ENCODE data around the gene LRPAP1. TPM values are rescaled to one million over a fixed set of nuclear protein-coding genes. Genes with fewer than 3 reads are reported as not detected.

The LRPAP1 gene
- total RNA-seq, 2 donors from 2014 or later: 97.9 to 147 TPM

DNA sequence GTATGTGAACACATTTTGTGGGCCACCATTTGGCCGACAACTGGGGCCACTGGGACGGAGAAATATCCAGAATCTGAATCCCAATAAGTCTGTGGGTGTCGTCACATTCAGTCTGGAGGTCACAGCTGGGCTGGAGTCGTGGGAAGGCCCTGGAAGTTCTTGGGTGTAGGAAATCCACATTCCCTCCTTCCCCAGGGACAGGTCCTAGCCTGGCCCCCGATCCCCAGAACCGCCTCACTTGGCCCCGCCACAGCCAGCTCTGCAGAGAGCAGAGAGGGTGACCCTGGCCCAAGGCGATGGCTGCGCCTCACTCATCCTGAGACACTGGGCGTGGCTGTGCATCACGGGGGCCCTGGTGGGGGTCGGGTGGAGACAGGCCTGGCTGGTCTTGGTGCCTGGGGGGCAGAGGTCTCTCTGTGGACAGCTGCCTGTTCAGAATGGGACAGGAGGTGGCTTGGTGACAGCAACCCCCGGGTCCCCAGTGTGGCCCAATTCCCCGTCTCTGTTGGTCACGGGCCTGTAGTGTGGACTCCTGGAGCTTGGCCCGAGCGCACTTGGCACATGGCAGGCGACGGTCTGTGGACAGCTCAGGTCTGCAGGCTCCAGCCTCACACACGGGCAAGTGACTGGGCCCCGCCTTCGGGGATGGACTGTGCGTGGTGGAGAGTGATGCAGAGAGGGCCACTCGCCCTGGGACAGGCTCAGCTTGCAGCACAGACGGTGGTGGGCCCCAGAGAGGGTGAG is 52.7 kb downstream of the LRPAP1 start:
- intact Hi-C loops (cut with DNase I): no loop called here
- no peak for DNase-seq (ENCODE audit: low spot score)

DNA sequence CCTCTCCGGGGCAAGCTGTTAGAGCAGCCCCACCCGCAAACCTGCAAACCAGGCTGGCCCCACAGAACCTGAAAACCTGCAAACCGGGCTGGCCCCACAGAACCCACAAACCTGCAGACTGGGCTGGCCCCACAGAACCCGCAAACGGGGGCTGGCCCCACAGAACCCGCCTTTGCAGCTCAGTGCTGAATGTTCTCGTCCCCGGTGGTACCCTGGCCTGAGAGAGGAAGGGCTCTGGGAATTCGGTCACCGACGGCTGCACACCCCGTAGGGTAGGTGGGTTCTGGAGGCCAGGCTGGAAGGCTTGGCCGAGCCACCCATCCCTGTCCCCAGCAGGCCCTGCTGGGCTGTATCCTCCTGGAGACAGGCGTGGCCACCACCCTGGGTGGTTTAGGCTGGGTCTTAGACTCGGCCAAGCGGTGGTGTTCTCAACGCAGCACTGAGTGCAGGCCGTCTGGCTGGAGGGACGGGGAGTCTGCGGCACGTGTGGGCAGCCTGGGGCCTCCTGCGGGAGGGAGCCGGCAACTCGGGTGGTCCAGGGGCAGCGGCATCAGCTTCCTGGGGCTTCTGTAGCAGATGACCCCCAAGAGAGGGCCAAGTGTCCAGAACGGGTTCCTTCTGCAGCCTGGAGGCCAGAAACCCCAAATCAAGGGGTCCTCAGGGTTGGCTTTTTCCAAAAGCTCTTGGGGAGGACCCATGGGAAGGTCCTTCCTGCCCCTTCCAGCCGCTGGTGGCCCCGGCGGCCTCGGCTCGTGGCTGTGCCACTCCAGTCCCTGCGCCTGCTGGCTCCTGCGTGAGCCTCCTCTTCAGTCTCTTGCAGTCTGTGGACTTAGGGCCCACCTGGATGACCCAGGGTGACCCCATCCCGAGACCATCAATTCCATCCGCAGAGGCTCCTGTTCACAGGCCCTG is 53.5 kb downstream of the LRPAP1 start:
- intact Hi-C loops (cut with DNase I): no loop called here
- DNase-seq (ENCODE audit: low spot score): no peak

DNA sequence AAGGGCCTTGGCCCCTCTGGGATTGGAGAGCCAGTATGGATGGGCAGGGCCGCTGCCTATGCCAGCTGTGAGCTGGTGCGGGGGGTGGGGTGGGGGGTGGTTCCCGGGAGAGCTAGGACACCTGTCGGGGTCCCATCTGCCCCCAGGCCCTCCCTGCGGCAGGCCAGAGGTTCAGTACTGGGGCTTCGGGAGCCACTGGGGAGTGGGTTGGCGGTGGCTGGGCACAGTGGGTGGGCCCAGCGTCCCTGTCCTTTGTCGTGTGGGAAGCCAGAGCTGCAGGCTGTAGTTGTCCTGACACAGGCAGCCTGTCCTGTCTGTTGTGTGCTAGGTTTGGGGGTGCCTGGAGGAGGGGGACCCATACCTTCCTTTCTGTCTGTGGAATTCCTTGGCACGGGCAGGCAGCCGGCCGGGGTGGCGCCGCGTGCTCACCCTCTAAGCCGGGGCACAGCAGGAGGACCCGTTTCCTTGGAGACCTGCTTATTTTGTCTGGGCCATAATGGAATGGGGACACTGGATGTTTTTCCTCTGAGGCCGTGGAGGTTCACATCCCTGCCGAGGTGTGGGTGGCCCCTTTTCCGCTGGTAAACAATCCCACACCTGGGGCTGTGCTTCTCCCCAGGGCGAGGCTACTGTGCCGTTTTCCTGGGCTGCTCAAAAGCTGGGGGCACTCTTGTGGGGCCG is 54.3 kb downstream of the LRPAP1 start:
- intact Hi-C loops (cut with DNase I): no loop called here
- no peak for DNase-seq (ENCODE audit: low spot score)

DNA sequence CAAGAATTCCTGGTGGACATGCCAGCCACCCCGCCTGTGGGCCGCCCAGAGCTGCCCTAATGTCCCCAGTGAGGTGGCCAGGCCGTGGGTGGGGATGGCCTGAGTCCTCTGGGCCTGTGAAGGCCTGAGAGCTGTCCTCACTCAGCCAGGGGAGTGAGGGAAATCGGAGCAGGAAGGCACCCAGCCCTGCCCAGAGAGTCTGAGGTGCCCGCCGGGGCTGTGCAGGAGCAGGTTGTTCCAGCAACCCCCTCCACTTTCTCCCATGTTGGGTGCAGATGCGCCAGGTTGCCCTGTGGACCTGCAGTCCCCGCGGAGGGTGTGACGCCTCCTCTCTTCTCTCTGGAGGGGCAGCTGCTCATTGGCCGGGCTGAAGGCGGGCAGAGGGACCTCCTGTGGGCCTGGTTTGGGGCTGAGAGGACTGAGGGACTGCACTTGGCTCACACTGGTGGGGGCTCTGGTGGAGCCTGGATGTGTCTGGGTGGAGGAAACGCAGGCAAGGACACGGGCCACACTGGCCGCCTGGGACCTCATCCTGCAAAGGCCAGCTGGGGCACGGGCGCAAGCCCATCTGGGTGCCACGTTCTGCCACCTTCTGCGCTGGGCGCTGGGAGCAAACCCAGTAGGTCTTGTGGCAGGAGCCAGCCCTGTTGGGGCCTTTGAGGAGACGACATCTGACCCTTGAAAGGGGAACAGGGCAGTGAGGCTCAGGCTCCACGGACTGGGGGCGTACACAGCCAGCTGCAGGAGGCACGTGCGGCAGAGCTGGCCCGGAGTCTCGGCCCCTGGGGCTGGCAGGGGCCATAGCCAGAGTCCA is 55.1 kb downstream of the LRPAP1 start:
- intact Hi-C loops (cut with DNase I): no loop called here
- no peak for DNase-seq (ENCODE audit: low spot score)

DNA sequence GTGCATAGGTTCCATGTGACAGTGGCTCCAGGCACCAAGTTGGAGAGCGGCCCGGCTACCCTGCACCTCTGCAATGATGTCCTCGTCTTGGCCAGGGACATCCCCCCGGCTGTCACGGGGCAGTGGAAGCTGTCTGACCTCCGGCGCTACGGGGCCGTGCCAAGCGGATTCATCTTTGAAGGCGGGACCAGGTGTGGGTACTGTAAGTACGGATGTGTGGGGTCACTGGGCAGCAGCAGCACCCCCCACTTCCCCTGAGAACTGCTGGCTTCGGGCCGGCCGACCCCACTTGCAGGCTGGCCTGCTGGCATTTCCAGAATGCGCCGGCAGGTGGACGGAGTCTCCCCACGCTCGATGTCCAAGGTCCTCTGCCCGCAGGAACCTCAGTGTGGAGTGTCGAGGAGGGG is 55.9 kb downstream of the LRPAP1 start:
- intact Hi-C loops (cut with DNase I): no loop called here
- DNase-seq (ENCODE audit: low spot score): no peak

DNA sequence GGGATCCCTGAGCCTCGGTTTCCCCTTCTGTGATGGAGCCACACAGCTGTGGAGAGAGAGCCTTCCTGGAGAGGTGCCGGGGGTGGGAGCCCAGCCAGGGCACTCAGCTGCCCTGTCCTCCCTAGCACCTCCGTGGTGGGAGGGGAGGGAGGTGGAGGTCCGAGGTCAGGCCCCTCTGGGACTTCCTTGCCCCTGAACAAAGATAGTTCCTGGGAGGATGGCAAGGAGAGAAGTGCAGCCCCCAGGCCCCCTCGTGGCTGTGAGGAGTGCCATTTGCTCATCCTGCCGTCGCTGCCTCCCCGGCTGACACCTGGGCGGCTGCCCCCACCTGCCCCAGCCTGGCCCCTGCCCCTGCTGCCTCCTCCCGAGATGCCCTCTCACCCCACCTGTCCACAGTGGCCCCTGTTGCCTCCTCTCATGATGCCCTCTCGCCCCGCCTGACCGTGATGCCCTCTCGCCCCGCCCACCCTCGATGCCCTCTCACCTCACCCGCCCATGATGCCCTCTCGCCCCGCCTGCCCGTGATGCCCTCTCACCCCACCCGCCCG is 56.4 kb downstream of the LRPAP1 start:
- intact Hi-C loops (cut with DNase I): no loop called here

DNA sequence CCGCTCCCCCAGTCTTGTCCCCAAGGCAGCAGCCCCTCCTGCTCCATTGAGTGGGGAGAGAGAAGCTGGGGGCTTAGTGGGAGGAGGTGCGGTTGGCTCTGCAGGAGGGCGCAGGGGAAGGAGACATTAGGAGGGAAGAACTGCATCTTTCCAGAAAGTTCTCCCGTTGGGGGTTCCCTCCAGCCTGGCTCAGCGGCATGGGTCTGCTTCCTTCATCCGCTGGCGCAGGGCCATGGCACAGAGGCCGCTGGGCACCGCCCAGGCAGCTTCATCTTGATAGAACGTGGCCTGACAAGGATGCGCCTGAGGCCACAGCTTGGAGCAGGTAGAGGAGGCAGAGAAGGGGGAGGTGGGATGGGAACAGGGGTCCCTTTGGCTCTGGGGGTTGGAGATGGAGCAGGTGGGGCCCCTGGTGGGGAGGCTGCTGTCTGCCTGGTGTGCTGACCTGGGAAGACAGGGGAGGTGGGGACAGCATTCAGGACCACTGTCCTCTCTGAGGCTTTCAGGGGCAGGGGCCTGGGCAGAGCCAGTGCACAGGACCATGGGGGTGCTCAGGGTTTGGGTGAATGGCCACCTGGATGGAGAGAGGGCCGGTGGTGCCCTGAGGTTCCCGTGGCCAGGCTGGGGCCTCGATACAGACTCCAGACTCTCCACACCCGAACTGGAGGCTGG is 57.0 kb downstream of the LRPAP1 start:
- intact Hi-C loops (cut with DNase I): no loop called here
- no peak for DNase-seq (ENCODE audit: low spot score)

More for the DNA sequence above, 56.4 kb downstream of the LRPAP1 start:
- no peak for DNase-seq (ENCODE audit: low spot score)

DNA sequence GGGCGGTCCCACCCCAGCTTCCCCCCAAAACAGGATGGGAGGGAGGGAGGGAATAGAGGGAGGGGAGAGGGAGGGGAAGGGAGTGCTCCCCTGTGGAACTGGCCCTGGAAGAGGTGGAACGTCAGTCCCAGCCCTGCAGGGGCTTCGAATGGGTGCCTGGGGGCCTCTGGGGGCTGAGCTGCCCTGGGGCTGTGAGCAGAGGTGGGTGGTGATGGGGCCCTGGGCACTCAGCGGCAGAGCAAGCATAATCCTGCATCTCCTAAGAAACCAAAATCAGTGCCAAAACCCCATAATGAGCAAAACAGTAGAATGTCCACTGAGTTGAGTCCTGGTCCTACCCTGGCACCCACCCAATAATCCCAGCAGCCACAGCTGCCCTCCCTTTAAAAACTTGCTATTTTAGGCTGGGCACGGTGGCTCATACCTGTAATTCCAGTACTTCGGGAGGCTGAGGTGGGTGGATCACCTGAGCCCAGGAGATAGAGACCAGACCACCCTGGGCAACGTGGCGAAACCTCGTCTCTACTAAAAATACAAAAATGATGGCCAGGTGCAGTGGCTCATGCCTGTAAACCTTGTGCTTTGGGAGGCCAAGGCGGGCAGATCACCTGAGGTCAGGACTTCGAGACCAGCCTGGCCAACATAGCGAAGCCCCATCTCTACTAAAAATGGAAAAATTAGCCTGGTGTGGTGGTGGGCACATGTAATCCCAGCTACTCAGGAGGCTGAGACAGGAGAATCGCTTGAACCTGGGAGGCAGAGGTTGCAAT is 58.0 kb downstream of the LRPAP1 start:
- intact Hi-C loops (cut with DNase I): no loop called here

DNA sequence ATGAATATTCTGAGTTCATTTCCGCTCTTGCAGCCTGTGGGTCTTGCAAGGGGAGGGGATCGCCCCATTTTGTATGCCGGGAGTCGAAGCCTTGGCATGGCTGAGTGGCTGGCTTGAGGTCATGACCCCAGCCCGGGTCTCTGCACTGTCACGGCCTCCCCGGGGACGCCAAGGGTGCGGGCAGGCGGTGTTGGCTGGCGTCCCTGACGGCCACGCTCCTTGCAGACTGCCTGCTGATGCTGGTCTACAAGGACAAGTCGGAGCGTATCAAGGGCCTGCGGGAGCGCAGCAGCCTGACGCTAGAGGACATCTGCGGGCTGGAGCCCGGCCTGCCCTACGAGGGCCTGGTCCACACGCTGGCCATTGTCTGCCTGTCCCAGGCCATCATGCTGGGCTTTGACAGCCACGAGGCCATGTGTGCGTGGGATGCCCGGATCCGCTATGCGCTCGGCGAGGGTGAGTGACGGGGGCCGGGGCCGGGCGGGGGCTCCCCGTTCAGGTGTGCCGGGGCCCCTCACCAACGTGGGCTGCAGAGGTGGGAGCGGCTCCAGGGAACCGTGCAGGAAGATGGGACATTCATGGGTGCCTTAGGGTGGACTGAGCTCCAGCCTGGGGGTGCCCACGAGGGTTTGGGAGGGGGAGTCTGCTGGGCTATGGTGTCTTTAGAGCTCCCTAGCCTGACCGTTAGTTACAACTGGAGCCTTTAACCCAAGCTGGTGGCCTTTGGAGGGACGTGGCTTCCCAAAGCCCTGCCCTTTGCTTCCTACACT is 58.9 kb downstream of the LRPAP1 start:
- intact Hi-C loops (cut with DNase I): no loop called here
- DNase-seq (ENCODE audit: low spot score): no peak

More for the DNA sequence above, 58.0 kb downstream of the LRPAP1 start:
- DNase-seq (ENCODE audit: low spot score): no peak

DNA sequence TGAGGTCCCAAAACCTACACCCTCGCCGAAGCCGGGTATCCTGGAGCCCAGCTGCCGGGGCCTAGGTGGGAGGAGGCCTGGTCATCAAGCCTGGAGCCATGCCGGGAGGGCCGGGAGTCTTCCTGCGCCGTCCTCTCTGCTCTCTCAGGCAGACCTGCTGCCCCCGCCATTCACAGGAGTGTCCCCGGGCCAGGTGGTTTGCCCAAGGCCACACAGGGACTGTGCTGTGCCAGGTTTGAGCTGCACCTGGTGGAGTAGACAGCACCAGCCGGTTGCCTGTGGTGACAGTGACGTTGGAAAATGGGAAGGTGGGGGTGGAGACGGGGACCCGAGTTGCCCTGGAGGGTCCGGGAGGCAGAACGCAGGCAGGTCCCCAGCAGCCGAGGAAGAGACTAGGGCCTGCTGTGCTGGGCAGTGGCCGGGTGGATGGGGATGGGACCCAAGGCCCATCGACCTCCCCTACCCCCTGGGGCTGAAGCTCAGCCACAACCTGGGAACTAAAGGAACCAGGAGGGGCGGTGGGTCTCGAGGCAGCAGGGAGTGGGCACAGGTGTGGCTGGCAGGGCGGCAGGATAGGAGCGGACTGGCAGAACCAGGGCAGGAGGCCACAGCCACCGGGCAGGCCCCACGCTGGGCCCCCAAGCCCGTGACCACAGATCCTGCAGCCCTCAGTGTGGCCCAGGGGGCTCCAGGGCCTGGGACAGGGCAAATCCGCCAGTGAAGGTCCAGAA is 59.6 kb downstream of the LRPAP1 start:
- DNase-seq (ENCODE audit: low spot score): no peak
- intact Hi-C loops (cut with DNase I): no loop called here

DNA sequence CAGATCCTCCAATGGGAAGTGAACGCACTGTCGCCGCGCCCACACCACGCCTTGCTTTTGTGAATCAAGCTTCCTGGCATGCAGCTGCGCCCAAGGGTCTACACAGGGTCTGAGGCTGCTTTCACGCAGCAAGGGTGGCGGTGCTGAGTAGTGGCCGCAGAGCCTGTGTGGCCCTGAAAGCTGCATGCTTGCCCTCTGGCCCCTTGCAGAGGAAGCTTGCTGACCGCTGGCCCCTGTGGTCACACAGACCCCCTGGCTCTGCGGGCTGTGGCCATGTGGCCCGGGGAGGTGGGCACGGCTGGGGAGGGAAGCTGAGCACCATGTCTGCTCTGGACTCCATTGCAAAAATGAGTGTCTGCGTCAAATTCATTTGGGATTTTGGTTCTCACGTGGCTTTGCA is 60.3 kb downstream of the LRPAP1 start:
- intact Hi-C loops (cut with DNase I): no loop called here
- no peak for DNase-seq (ENCODE audit: low spot score)

DNA sequence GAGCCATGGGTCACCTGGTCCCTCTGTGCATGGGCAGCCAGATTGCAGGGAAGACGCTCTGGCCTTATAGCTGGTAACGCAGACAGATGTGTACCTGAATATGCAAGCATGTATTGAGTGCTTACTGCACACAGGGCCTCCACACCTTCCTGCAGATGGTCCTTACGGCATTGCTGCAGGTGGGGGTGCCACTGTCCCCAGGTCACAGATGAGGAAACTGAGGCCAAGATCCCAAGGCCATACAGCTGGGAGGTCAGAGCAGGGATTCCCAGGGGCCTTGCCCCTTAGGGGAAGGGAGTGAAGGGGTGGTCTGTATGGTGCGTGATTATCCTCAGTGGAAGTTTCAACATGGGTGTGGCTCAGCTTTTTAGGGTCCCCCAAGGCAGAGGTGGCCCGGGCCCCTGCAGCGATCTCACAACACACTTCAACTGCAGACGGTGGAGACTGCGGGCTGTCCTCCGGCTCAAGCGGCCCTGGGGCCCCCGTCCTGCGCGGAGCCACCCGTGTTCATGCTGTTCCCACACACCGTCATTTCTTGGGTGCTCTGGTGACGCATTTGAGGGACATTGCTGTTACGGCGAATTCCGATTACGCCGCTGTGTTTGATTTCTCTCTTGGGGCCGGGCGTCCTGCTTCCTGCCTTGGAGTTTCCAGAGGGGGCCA is 61.0 kb downstream of the LRPAP1 start:
- DNase-seq (ENCODE audit: low spot score): no peak
- intact Hi-C loops (cut with DNase I): no loop called here

DNA sequence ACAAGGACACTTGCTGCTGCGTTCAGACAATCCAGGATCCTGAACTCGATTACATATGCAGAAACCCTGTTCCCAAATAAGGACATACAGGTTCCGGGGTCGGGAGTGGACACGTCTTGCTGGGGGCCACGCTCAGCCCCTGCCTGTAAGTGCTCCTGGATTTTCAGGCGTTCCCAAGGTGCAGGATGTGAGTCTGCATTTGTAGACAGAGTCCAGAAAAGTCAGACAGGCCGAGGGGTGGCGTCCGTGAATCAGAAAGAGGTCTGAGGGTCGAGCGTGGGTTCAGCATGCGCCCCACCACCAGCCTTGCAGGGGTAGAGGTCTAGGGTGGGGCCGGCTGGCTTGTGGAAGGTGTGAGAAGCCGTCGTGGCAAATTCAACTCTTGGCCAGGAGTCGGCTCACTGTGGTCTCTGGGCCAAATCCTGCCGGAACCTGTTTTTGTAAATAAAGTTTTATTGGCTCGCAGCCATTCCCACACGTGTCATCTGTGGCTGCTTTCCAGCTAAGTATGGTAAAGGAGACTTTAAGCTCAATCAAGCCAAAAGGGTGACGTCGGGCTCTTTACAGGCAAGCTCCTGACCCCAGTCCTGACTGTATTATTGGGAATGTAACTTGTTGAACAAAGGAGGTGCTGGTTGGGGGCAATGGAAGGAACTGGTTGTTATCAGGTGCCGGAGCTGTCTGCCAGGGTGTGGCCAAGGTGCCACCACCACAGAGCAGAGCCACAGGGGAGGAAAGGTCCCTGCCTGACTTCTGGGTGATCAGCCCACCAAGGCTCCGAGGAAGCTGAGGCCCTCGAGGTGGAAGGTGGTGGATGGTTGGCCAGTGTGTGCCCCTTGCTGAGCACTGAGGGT is 61.8 kb downstream of the LRPAP1 start:
- intact Hi-C loops (cut with DNase I): no loop called here
- DNase-seq (ENCODE audit: low spot score): no peak

DNA sequence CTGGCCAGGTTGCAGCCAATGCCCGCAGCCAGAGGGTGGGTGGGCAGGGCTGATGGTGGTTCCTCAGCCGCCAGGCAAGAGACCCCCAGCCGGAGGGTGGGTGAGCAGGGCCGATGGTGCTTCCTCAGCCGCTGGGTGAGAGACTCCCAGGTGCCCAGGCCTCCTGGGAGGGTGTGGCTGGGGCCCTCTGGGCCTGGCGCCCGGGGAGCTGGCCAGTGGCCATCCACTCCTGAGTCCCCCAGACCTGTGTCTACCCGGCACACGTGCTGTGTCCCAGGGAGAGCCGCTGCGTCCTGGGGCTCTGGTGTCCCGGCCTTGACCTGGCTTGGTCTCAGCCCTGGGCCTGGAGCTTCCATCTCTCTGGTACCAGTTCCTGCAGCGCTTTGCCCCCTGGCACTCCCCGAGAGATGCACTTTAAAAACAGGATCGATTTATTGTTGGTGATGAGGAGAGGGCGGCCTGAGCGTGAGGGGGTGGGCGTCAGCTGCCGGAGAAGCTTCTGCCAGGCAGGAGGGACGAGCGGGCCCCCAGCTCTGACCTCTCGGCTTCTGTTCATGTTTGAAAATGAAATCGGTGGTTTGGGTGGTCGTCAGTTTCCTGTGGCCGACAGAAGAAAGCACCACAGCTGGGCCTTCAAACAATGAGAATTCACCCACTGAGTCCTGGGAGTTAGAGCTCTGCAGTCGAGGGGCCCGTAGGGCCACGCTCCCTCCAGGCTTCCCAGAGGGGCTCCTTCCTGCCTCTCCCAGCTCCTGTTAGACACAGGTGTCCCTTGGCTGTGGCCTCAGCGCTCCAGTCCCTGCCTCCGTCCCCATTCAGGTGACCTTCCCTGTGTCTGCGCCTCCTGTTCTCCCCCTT is 62.6 kb downstream of the LRPAP1 start:
- intact Hi-C loops (cut with DNase I): no loop called here
- DNase-seq (ENCODE audit: low spot score): no peak
